ENCODE measurements around the gene OXTR. TPM values are rescaled to one million over a fixed set of nuclear protein-coding genes. Genes with fewer than 3 reads are reported as not detected.

Gene OXTR
- total and polyA plus RNA-seq, 2 experiments from 2014 or later: 5.5 to 9.3 TPM

DNA sequence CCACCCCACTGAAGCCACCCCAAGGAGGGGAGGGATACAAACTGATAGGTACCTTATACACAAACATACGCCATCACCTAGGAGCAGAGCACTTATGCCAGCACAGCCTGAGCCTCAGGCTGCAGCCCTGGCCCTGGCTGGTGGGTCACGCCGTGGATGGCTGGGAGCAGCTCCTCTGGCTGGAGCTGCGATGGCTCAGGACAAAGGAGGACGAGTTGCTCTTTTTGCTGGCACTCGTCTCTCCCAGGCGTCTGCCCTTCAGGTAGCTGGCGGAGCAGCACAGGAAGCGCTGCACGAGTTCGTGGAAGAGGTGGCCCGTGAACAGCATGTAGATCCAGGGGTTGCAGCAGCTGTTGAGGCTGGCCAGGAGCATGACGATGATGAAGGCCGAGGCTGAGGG, 16.6 kb downstream of the OXTR start:
- Histone ChIP-seq H3K27me3 (ENCODE audit: insufficient read depth) (no peaks in the 10 kb centered on the region), H3K4me2 (no peak overlapping the region), H2AFZ (no peak overlapping the region), H3K79me2 (replicated peaks; ENCODE audit: insufficient read depth) (no peaks in the 10 kb centered on the region), H4K20me1 (replicated peaks; ENCODE audit: insufficient read depth) (peaks cover 6% of the 10 kb centered on the region; the same call in 1 of the 2 replicates), H3K4me1 (ENCODE audit: insufficient read depth) (no peaks in the 10 kb centered on the region), H3K4me3 (no peak overlapping the region), H3K9me2 (ENCODE audit: insufficient read depth) (no peaks in the 10 kb centered on the region), H3K36me3 (ENCODE audit: insufficient read depth) (no peaks in the 10 kb centered on the region), H3F3A (replicated peaks; ENCODE audit: low read depth) (no peaks in the 10 kb centered on the region), H3K27ac (ENCODE audit: low read depth) (no peak overlapping the region)
- DNase-seq (ENCODE audit: low spot score): no peak
- ATAC-seq: no peak
- no peaks in the 10 kb centered on the region for H3K9me3 Mint-ChIP-seq
- no peak overlapping the region for H3K27ac Mint-ChIP-seq
- TF ChIP-seq EZH2phosphoT487 (IDR thresholded peaks at IDR 0.05; ENCODE audit: unreplicated experiment) (no peak), POLR2AphosphoS5 (IDR thresholded peaks at IDR 0.05; ENCODE audit: low read depth) (no peak), CTCF (conservative IDR thresholded peaks at IDR 0.05; ENCODE audit: low read depth in 2 of 2) (no peak), STAT1 (IDR thresholded peaks at IDR 0.05; ENCODE audit: unreplicated experiment) (no peak), ZNF331 (CRISPR knock-in tag; IDR thresholded peaks at IDR 0.05; ENCODE audit: low read depth) (no peak), NANOG (IDR thresholded peaks at IDR 0.05; ENCODE audit: borderline replicate concordance) (no peak), ZNF462 (CRISPR knock-in tag; IDR thresholded peaks at IDR 0.05) (no peak), JUNB (IDR thresholded peaks at IDR 0.05; ENCODE audit: unreplicated experiment) (no peak), ZNF114 (CRISPR knock-in tag; IDR thresholded peaks at IDR 0.05) (no peak), CREB1 (CRISPR knock-in tag; IDR thresholded peaks at IDR 0.05; ENCODE audit: low read depth) (no peak), EZH2 (IDR thresholded peaks at IDR 0.05; ENCODE audit: low read depth, unreplicated experiment) (no peak)
- TF ChIP-seq, protein P1, sequence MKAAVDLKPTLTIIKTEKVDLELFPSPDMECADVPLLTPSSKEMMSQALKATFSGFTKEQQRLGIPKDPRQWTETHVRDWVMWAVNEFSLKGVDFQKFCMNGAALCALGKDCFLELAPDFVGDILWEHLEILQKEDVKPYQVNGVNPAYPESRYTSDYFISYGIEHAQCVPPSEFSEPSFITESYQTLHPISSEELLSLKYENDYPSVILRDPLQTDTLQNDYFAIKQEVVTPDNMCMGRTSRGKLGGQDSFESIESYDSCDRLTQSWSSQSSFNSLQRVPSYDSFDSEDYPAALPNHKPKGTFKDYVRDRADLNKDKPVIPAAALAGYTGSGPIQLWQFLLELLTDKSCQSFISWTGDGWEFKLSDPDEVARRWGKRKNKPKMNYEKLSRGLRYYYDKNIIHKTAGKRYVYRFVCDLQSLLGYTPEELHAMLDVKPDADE (IDR thresholded peaks at IDR 0.05): no peak
- TF ChIP-seq, protein P2, sequence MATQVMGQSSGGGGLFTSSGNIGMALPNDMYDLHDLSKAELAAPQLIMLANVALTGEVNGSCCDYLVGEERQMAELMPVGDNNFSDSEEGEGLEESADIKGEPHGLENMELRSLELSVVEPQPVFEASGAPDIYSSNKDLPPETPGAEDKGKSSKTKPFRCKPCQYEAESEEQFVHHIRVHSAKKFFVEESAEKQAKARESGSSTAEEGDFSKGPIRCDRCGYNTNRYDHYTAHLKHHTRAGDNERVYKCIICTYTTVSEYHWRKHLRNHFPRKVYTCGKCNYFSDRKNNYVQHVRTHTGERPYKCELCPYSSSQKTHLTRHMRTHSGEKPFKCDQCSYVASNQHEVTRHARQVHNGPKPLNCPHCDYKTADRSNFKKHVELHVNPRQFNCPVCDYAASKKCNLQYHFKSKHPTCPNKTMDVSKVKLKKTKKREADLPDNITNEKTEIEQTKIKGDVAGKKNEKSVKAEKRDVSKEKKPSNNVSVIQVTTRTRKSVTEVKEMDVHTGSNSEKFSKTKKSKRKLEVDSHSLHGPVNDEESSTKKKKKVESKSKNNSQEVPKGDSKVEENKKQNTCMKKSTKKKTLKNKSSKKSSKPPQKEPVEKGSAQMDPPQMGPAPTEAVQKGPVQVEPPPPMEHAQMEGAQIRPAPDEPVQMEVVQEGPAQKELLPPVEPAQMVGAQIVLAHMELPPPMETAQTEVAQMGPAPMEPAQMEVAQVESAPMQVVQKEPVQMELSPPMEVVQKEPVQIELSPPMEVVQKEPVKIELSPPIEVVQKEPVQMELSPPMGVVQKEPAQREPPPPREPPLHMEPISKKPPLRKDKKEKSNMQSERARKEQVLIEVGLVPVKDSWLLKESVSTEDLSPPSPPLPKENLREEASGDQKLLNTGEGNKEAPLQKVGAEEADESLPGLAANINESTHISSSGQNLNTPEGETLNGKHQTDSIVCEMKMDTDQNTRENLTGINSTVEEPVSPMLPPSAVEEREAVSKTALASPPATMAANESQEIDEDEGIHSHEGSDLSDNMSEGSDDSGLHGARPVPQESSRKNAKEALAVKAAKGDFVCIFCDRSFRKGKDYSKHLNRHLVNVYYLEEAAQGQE (IDR thresholded peaks at IDR 0.05; ENCODE audit: unreplicated experiment): no peak
- no peaks in the 10 kb centered on the region; the same call in 2 of the 3 replicates for H3K4me1 Mint-ChIP-seq
- H3K36me3 Mint-ChIP-seq (ENCODE audit: low read depth): no peaks in the 10 kb centered on the region; the same call in 2 of the 3 replicates
- peaks cover 5% of the 10 kb centered on the region for H3K27me3 Mint-ChIP-seq (ENCODE audit: insufficient read depth, low read depth, poor library complexity)
- no peak overlapping the region for H3K4me3 Mint-ChIP-seq
